Stomach smooth muscle (tissue), 2 donors: Measurements from ENCODE around the gene CRISPLD2.

Experiments used
- H3K27ac ChIP-seq: one replicate; pipeline ENCODE4 v1.7.0; 2013; ENCODE audit warnings: mild to moderate bottlenecking, low read length, inconsistent platforms
- H3K27me3 ChIP-seq, 2 donors: one replicate each; pipeline ENCODE4 v1.7.0; 2013; ENCODE audit warnings: low read length in 2 of 2; ENCODE audit not compliant: insufficient read depth in 2 of 2, control insufficient read depth in 1 of 2
- H3K36me3 ChIP-seq, 2 donors: one replicate each; pipeline ENCODE4 v1.7.0; 2013; ENCODE audit warnings: low read length in 2 of 2; ENCODE audit not compliant: control insufficient read depth in 2 of 2, insufficient read depth in 2 of 2
- H3K4me1 ChIP-seq: one replicate; pipeline ENCODE4 v1.7.0; 2013; ENCODE audit warnings: low read length; ENCODE audit not compliant: control insufficient read depth, insufficient read depth
- H3K4me3 ChIP-seq, 2 donors: one replicate each; pipeline ENCODE4 v1.7.0; 2013; ENCODE audit warnings: low read length in 2 of 2
- H3K9ac ChIP-seq, 2 donors: one replicate each; pipeline ENCODE4 v1.7.0; 2013; ENCODE audit warnings: low read length in 2 of 2, mild to moderate bottlenecking in 1 of 2
- H3K9me3 ChIP-seq, 2 donors: one replicate each; pipeline ENCODE4 v1.7.0; 2013; ENCODE audit warnings: low read length in 2 of 2; ENCODE audit not compliant: control insufficient read depth in 2 of 2
- donor health status: healthy.
- donor health status: Pancreatic carcinoma.

The CRISPLD2 gene

DNA sequence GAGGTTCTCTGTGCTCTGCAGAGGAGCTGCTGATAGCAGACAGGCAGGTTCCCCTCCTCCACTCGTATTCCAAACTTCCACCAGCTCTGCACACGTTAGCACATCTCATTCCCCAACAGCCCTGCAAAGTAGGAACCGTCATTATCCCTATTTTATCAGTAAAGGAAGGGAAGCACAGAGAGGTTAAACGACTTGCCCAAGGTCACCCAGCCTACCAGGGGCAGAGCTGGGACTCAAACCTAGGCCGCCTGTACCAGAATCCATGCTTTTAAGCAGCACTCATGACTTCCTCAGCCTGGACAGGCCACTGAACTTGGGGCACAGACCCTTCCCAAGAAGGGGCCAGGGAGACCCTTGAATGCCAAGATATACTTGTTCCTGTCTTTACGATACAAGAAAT is 75.2 kb downstream of the CRISPLD2 start:
- H3K9me3 ChIP-seq, result no peaks in the 10 kb centered on the region
- no peak overlapping the region for H3K4me3 ChIP-seq
- no peak overlapping the region for H3K9ac ChIP-seq
- no peaks in the 10 kb centered on the region for H3K27me3 ChIP-seq
- H3K27ac ChIP-seq, result no peak overlapping the region
- H3K4me1 ChIP-seq, result no peaks in the 10 kb centered on the region
- peaks cover 28 to 57% of the 10 kb centered on the region in 2 donors for H3K36me3 ChIP-seq

DNA sequence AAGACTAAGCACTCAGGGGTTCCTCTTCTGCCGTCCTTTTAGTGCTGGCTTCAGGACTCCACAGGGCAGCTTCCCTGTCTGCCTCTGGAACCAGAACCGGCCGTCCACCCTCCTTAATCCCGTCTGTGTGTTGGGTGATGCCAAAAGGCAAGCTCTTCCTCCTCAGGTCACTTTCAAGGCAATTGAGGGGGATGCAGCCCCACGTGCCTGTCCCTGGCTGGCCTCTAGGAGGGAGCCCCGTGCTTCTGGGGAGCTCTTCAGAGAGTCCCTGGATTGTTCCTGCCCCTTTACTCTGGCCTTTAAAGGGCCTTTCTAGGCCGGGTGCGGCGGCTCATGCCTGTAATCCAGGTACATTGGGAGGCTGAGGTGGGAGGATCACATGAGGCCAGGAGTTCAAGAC is 77.1 kb downstream of the CRISPLD2 start:
- no peaks in the 10 kb centered on the region for H3K27me3 ChIP-seq
- peaks cover 30 to 44% of the 10 kb centered on the region in 2 donors for H3K36me3 ChIP-seq
- H3K4me3 ChIP-seq, result no peak overlapping the region
- H3K9ac ChIP-seq, result no peak overlapping the region
- no peak overlapping the region for H3K27ac ChIP-seq
- H3K4me1 ChIP-seq, result no peaks in the 10 kb centered on the region
- H3K9me3 ChIP-seq, result no peaks in the 10 kb centered on the region

DNA sequence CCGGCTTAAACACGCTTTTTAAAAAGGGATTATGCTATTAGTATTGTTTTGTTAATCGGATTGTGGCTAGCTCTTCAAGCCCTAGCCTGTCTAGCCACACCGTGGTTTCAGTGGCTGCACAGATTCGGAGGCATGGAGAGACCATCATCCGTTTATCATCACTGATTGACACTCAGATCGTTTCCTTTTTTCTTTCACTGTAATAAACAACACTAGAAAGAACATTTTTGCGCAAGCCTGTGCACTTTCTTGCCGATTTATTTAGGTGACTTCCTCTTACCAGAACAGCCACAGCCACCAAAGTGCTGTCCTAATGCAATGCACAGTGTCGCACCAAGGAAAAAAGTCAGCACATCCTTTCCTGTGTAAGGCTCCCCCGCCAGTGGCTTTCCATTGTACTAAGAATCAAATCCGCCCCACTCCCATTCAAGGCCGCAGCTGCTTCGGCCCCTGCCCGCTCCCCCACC is 78.2 kb downstream of the CRISPLD2 start:
- Histone ChIP-seq H3K9me3 (no peaks in the 10 kb centered on the region), H3K36me3 (peaks cover 29 to 43% of the 10 kb centered on the region in 2 donors), H3K27me3 (no peaks in the 10 kb centered on the region), H3K4me1 (no peaks in the 10 kb centered on the region), H3K9ac (no peak overlapping the region), H3K4me3 (no peak overlapping the region), H3K27ac (no peak overlapping the region)

DNA sequence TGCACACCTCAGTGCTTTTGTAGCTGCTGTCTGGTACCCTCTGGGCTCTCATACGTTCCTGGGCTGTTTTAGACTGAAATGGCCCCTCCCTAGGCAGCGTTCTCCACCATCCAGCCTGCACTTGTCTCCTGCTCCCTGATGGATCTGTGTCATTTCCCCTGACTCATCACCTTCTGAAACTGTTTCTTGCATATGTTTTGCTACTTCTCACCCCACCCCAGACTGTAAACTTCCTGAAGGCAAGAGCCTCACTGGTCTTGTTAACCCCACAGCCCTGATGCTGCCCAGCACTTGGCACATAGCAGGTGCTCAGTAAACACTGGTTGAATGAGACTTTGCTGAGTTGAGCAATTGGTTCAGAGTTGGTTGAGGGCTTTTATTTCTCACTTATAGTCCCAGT is 78.7 kb downstream of the CRISPLD2 start:
- no peaks in the 10 kb centered on the region for H3K27me3 ChIP-seq
- H3K36me3 ChIP-seq, result peaks cover 25 to 40% of the 10 kb centered on the region in 2 donors
- no peak overlapping the region for H3K27ac ChIP-seq
- no peaks in the 10 kb centered on the region for H3K4me1 ChIP-seq
- no peak overlapping the region for H3K9ac ChIP-seq
- H3K4me3 ChIP-seq, result no peak overlapping the region
- H3K9me3 ChIP-seq, result no peaks in the 10 kb centered on the region

DNA sequence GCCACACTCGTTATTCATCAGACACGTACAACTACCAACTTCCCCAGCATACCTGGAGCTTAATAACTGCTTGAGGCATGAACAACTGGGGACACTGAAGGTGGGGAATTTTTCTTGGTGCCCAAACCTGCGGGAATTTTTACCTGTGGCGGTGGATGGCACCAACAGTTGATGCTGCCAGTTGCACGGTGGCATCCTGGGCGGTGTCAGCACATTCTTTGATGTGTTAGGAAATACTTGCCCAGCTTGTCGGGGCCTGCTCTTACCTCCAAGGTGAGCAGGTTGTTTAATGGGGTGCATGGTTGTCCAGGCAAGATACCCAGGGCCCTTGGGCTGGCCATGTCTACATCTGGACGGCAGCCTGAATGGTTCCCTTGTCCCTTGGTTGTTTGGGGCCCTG is 79.6 kb downstream of the CRISPLD2 start:
- Histone ChIP-seq H3K9ac (no peak overlapping the region), H3K4me3 (no peak overlapping the region), H3K36me3 (peaks cover 20 to 37% of the 10 kb centered on the region in 2 donors), H3K9me3 (no peaks in the 10 kb centered on the region), H3K27ac (no peak overlapping the region), H3K27me3 (no peaks in the 10 kb centered on the region), H3K4me1 (no peaks in the 10 kb centered on the region)

DNA sequence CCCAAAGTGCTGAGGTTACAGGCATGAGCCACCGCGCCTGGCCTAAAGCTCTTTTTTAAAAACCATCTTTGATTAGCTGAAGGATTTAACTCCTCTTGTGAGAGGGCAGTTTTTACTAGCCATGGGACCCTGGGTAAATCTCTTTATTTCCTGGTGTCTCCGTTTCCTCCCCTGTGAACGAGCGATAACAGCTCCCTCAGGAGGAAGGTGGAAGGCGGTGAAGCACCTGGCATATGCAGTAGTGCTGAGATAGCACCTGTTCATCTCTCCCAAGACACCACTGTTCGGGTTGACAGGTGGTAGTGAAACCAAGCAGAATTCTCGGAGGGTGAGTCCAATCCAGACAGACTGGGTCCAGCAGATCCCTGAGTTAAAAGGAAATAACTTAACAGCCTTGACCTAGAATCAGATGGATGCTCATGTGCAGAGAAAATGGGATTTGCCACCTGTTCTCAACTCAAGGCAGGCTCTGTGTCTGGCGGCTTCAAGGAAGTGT is 86.2 kb downstream of the CRISPLD2 start:
- peaks cover 15 to 24% of the 10 kb centered on the region in 2 donors for H3K36me3 ChIP-seq
- H3K9me3 ChIP-seq, result no peaks in the 10 kb centered on the region
- H3K9ac ChIP-seq, result no peak overlapping the region
- H3K27me3 ChIP-seq, result no peaks in the 10 kb centered on the region
- no peak overlapping the region for H3K4me3 ChIP-seq
- H3K4me1 ChIP-seq, result no peaks in the 10 kb centered on the region
- H3K27ac ChIP-seq, result no peak overlapping the region

DNA sequence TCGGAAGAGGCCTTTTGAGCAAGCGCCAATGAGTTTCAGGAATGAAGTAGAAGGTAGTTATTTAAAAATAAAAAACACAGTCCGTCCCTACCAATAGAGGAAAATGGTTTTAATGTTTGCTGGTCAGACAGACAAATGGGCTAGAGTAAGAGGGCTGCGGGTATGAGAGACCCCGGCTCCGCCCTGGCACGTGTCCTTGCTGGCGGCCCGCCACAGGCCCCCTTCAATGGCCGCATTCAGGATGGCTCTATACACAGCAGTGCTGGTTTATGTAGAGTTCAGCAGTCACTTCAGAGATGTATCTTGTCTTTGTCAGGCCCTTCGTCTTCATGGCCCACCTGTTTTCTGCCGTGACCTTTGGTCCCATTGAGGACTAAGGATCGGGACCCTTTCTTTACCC is 87.3 kb downstream of the CRISPLD2 start:
- Histone ChIP-seq H3K36me3 (peaks cover 15 to 24% of the 10 kb centered on the region in 2 donors), H3K4me1 (no peaks in the 10 kb centered on the region), H3K4me3 (no peak overlapping the region), H3K9me3 (no peaks in the 10 kb centered on the region), H3K27ac (no peak overlapping the region), H3K27me3 (no peaks in the 10 kb centered on the region), H3K9ac (no peak overlapping the region)

DNA sequence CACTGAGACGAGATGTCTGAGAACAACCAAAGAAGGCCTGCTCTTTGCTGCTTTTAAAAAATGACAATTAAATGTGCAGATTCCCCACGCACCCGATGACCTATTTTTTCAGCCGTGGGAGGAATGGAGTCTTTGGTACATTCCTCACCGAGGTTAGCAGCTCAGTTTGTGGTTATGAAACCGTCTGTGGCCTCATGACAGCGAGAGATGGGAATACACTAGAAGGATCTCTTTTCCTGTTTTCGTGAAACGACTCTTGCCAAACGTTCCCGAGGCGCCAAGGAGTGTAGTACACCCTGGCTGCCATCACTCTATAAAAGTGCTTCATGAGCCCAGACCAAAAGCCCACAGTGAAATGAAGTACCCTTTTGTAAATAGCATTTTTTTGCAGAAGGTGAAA is 87.8 kb downstream of the CRISPLD2 start:
- no peaks in the 10 kb centered on the region for H3K4me1 ChIP-seq
- no peak overlapping the region for H3K4me3 ChIP-seq
- no peaks in the 10 kb centered on the region for H3K9me3 ChIP-seq
- peaks cover 15 to 24% of the 10 kb centered on the region in 2 donors for H3K36me3 ChIP-seq
- H3K27me3 ChIP-seq, result no peaks in the 10 kb centered on the region
- no peak overlapping the region for H3K9ac ChIP-seq
- H3K27ac ChIP-seq, result no peak overlapping the region

DNA sequence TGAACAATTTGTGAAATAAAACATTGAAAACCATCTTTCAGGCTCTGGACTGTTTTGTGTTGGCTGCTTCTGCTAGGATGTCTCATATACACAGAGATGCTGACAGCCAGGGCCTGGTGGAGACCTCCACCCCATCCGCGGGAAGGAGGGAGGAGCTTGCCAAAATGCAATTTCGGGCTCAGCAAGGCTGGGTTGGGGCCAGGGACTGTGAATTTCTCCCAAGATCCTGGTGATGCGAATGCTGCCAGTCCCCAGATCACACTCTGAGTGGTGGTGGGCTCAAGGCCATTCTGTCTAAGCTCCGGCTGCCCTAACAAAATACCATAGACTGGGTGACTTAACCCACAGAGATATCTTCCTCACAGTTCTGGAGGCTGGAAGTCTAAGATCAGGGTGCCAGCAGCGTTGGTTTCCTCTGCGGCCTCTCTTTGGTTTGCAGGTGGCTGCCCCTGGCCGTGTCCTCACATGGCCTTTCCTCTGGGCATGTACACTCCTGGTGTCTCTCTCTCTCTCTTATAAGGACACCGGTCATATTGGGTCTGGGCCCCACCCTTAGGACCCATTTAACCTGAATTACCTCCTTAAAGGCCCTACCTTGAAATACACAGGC is 89.8 kb downstream of the CRISPLD2 start:
- Histone ChIP-seq H3K9me3 (no peaks in the 10 kb centered on the region), H3K9ac (no peak overlapping the region), H3K36me3 (peaks cover 13 to 14% of the 10 kb centered on the region in 2 donors), H3K4me1 (peaks cover 1% of the 10 kb centered on the region), H3K27ac (no peak overlapping the region), H3K4me3 (no peak overlapping the region), H3K27me3 (no peaks in the 10 kb centered on the region)

DNA sequence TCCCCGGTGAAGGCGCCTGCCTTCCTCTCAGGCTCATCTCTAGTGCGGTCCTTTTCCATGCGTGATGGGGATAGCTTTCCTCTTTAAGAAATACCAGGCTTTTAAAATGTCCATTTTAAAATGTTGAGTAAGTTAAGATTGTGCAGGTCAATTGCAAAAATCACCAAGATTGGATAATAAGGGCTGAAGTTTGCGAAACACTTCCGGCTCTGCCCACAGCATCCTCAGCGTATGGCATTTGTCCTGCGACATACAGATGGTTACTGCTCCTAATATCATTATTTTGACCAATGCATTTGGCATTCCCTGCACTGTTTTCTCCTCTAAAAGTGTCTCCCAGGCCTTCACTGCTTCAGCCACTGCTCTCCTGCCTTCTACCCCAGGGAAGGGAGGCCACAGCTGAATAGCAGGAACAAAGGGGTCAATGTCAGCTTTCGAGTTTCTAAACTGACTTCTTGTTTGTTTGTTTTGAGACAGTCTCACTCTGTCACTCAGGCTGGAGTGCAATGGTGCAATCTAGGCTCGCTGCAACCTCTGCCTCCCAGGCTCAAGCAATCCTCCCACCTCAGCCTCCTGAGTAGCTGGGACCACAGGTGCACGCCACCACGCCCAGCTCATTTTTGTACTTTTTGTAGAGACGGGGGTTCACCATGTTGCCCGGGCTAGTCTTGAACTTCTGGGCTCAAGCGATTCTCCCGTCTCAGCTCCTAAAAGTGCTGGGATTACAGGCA is 91.9 kb downstream of the CRISPLD2 start:
- Histone ChIP-seq H3K4me1 (peaks cover 4% of the 10 kb centered on the region), H3K36me3 (peaks cover 7% of the 10 kb centered on the region in 2 donors), H3K27ac (no peak overlapping the region), H3K4me3 (no peak overlapping the region), H3K9me3 (no peaks in the 10 kb centered on the region), H3K27me3 (no peaks in the 10 kb centered on the region), H3K9ac (no peak overlapping the region)

DNA sequence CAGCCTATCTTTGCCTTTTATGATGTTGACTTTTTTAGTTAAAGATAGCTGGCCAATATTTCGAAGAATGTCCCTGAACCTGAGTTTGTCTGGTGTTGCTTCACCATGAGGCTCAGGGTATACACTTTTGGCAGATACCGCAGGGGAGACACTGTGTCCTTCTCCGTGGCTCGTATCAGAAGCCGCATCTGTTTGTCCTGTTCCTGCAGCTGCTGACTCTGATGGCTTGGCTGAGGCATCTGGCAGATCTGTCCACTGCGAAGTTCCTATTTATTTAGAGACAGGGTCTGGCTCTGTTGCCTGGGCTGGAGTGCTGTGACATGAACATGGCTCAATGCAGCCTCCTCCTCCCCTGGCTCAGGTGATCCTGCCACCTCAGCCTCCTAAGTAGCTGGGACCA is 93.5 kb downstream of the CRISPLD2 start:
- no peaks in the 10 kb centered on the region for H3K36me3 ChIP-seq
- no peaks in the 10 kb centered on the region for H3K27me3 ChIP-seq
- no peaks in the 10 kb centered on the region for H3K9me3 ChIP-seq
- no peak overlapping the region for H3K4me3 ChIP-seq
- peaks cover 6% of the 10 kb centered on the region for H3K4me1 ChIP-seq
- no peak overlapping the region for H3K27ac ChIP-seq
- no peak overlapping the region for H3K9ac ChIP-seq
